Peyer's patch (tissue), 4 donors: ENCODE measurements around the gene ANKFN1.

Experiments
- CTCF ChIP-seq, 6 experiments: fragments of 450-650 bp in 4 of 6; fragments of 200-600 bp in 2 of 6; sonication (generic) in 1 of 6; IDR thresholded peaks; one replicate each; pipeline ENCODE4 v1.5.1; 2017 to 2019; ENCODE audit warnings: antibody characterized with exemption in 6 of 6, mild to moderate bottlenecking in 3 of 6, moderate library complexity in 1 of 6
- POLR2A ChIP-seq, 2 donors: fragments of 450-650 bp; IDR thresholded peaks; one replicate each; pipeline ENCODE4 v1.5.1; 2017; ENCODE audit warnings: antibody characterized with exemption in 2 of 2, mild to moderate bottlenecking in 2 of 2, moderate library complexity in 2 of 2

- TF ChIP-seq CTCF (IDR thresholded peaks at IDR 0.05) (no peak), POLR2A (IDR thresholded peaks at IDR 0.05) (no peak)
These were observed 163.3 kb downstream of the ANKFN1 start for GRCh38 chr17:56316604-56317003.
